Cerebellar nuclear complex (tissue), 1 donor: ENCODE results near the gene RAI1.
A peak's percentile ranks its signal among the peaks of the same experiment; 100 is the strongest.
"Not testable (repeated sequence)": the region's sequence is repeated elsewhere in the genome, so short reads cannot be mapped to it uniquely, and the experiment has no call there.

Experiments
- DNase-seq, 2 experiments: peaks; one replicate each; lab custom pipeline; 2025; lab: John Stamatoyannopoulos, UW

The RAI1 gene

GRCh38 chr17:17681187-17681743 lies at the start of gene RAI1:
Gene RAI1, plus strand, starts transcription at chr17:17681458. Its CDS starts 111,491 bp downstream, at chr17:17792949.
- DNase-seq, result no peak

DNA sequence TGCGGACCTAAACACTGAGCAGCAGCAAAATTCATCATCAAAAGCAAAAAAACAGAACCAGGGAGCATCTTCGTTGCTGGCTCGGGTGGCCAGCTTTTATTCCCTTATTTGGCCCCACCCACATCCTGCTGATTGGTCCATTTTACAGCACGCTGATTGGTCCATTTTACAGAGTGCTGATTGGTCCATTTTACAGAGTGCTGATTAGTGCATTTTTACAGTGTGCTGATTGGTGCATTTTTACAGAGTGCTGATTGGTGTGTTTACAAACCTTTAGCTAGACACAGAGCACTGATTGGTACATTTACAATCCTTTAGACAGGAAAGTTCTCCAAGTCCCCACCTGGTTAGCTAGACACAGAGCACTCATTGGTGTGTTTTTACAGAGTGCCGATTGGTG lies 48.6 kb upstream of the RAI1 start:
- DNase-seq, result not testable (repeated sequence)

DNA sequence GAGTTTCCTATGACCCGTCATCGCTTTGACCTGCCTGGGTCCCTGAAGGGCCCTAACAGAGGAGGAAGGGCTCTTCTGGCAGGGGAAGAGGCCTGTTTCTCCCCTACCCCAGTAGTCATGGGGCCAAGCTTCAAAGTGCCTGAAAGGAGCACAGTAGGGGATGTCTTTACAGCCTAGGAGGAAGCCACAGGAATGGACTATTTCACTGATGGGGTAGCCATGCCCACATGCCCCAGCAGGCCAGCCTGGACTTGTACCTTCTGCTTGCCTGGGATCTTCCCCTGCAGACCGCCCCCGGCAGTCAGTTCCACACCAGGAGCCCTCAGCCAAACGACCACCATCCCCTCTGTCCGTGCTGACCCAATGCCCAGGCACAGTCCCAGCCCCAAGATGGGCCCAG lies 47.9 kb upstream of the RAI1 start:
- DNase-seq, result no peak

DNA sequence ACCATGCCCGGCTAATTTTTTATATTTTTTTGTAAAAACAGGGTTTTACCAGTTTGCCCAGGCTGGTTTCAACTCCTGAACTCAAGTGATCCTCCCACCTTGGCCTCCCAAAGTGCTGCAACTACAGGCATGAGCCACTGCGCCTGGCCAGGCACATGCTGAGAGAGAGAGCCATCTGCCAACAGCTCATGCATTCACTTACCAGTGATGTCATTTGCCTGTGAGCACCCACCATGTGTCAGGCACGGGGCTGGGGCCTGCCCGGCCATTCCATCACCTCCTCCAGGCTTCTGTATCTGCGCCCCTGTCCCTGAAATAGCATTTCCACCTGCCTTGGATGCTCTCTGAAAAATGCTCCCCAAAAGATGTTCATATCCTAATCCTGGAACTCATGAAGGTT lies 46.1 kb upstream of the RAI1 start:
- DNase-seq, result no peak

DNA sequence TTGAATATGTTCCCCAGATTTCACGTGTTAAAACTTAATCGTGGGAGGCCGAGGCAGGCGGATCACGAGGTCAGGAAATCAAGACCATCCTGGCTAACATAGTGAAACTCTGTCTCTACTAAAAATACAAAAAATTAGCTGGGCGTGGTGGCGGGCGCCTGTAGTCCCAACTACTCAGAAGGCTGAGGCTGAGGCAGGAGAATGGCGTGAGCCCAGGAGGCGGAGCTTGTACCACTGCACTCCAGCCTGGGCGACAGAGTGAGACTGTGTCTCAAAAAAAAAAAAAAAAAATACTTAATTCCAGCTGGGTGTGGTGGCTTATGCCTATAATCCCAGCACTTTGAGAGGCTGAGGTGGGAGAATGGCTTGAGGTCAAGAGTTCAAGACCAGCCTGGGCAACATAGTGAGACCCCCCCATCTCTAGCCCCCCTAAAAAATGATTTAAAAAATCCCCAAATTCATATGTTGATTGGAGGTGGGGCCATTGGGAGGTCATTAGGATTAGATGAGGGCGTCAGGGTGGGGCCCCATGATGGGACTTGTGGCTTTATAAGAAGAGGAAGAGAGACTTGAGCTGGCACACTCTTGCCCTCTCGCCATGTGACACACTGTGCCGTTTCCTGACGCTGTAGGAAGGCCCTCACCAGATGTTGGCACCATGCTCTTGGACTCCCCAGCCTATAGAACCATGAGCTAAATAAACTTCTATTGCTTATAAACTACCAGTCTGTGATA lies 45.6 kb upstream of the RAI1 start:
- DNase-seq, result not testable (repeated sequence)

DNA sequence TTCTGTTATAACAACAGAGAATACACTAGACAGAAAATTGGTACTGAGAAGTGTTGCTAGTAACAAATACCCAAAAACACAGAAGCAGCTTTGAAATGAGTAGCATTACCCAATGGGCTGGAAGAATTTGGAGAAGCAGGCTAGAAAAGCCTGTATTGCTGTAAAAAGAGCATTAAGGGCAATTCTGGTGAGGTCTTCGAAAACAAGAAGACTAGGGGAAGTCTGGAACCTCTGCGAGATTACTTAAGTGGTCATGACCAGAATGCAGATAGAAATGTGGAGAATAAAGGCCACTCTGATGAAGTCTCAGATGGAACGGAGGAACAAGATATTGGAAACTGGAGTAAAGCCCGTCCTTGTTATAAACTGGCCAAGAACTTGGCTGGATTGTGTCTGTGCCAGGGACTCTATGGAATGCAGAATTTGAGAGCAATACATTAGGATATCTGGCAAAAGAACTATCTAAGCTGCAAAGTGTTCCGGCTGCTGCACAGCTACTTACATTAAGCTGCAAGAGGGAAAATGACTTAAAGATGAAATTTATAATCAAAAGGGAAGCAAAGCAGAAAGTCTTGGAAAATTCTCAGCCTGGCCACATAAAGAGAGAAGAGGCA lies 44.9 kb upstream of the RAI1 start:
- no peak for DNase-seq

- no peak for DNase-seq
These were observed 42.8 kb upstream of the RAI1 start for GRCh38 chr17:17638467-17638866.

- DNase-seq, result not testable (repeated sequence)
These were observed 41.5 kb upstream of the RAI1 start for GRCh38 chr17:17639661-17640270.

GRCh38 chr17:17641621-17642409 lies 39.4 kb upstream of the RAI1 start:
- DNase-seq, result peak in 1 of 2 experiments; percentile 68

- not testable (repeated sequence) for DNase-seq
These were observed 36.1 kb upstream of the RAI1 start for GRCh38 chr17:17645148-17645547.

DNA sequence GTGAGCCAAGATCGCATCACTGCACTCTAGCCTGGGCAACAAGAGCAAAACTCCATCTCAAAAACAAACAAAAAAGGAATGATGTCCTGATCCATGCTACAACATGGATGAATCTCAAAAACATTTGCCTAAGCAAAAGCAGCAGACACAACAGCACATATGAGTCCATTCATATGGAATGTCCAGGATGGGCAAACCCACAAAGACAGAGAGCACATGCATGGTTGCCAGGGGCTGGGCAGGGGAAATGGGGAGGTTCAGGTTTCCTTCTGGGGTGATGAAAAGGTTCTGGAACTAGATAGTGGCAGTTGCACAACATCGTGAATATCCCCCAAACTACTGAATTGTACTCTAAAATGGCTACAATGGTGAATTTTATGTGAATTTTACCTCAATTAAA lies 35.3 kb upstream of the RAI1 start:
- no peak for DNase-seq

GRCh38 chr17:17647524-17648178 lies 33.6 kb upstream of the RAI1 start:
- DNase-seq, result no peak

DNA sequence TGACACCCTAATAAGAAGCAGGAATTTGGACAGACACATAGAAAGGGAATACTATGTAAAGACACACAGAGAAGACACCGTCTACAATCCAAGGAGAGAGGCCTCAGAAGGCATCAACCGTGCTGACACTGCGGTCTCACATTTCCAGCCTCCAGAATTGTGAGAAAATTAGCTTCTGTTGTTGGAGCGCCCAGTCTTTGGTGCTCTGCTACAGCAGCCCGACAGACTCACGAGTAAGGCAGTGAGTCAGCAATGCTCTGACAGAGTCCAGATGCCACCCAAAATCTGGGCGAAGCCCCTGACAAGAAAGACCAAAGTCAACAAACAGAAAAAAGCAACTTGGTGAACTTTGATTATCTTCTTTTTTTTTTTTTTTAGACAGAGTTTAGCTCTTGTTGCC lies 32.5 kb upstream of the RAI1 start:
- no peak for DNase-seq

DNA sequence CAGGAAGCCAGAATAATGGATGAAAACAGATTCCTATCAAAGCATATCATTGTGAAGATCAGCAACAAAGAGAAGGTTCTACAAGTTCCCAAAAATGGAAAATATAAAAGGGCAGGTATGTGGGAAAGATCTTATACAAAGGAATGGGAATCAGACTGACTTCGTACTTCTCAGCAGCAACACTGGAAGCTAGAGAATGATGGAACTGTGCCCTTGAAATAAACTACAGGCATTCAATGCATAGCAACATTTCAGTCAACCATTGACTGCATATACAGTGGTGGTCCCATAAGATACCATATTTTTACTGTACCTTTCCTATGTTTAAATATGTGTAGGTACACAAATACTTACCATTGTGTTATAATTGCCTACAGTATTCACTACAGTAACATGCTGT lies 30.3 kb upstream of the RAI1 start:
- no peak for DNase-seq

GRCh38 chr17:17653343-17653742 lies 27.9 kb upstream of the RAI1 start:
- DNase-seq, result no peak

DNA sequence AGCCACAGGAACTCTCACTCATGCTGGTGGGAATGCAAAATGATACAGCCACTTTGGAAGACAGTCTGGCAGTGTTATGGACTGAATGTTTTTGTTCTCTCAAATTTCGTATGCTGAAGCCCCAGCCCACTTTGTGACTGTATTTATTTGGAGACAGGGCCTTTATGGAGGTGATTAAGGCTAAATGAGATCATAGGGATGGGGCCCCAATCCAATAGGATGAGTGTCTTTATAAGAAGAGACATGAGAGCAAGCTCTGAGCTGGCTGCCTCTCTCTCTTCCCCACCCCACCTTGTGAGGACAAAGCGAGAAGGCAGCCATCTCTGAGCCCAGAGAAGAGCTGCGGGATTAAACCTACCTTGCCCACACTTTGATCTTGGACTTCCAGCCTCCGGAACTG lies 21.9 kb upstream of the RAI1 start:
- no peak for DNase-seq

DNA sequence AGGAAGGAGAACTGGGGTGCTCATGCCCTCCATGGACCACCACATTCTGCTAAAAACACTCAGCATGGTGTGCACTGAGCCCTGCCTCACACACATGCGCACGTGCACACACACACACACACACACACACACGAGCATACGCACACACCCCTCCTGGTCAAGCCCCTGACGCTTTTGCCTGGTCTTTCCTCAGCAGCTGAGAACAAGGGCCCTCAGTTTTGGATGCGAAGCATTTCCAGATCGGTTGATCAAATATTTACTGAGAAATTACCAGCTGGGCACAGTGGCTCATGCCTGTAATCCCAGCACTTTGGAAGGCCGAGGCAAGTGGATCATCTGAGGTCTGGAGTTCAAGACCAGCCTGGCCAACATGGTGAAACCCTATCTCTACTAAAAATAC lies 20.1 kb upstream of the RAI1 start:
- no peak for DNase-seq

GRCh38 chr17:17661834-17662385 lies 19.3 kb upstream of the RAI1 start:
- no peak for DNase-seq

- no peak for DNase-seq
These were observed 17.8 kb upstream of the RAI1 start for GRCh38 chr17:17663160-17664063.

DNA sequence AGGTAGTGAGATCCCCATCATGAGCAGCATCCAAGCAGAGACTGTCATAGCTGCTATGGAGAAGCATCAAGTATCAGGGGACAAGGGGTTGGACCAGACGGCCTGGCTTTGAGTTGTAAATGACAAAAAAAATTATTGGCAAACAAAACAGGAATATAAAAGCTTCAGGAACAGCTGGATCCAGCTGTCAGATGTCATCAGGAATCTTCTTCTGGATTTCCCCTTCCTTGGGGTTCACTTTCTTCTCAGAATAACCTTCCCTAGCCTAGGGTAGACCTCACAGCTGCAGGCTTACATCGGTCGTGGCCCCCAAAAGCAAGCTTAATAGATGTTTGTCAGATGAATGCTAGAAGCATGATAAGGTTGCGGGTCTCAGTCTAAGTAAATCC lies 17.2 kb upstream of the RAI1 start:
- DNase-seq, result no peak
